ENCODE data around the gene MGAT5. TPM values are rescaled to one million over a fixed set of nuclear protein-coding genes. Genes with fewer than 3 reads are reported as not detected.
"Not testable (repeated sequence)": the region's sequence is repeated elsewhere in the genome, so short reads cannot be mapped to it uniquely, and the experiment has no call there.

Gene MGAT5
- total RNA-seq, 1 donor from 2014 or later = 151 TPM

DNA sequence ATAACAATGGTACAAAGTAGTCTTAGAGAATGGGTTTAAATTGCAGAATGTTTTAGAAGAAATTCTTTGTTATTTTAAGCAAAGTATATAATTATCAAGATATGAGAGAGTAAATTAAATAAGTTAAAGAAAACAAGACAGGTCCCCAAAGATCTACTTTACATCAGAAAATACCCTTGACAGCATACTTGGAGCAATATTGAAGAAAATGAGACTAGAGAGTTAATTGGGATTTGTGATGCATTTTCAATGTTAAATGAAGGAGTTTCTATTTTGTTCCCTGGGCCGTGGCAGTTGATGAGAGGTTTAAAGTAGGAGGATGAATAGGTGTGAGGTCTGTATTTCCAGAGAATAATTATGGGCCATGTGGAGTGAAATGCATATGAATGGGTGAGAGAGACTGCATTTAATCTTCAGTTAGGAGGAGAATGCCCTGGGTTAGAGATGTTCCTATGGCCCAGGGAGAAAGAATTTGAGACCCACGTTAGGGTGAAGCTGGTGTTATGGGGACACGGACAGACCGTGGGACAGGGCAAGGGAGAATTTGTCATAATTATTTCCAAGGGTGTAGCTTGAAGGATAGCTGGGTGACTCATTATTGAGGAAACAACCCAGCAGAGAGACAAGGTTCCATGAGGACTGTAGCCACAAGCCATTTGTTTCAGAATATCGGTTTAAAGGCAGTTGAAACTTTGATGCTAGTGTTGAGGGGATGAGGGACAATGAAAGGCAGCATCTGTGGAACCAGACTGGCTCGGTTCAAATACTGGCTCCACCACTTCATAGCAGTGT, 22.7 kb downstream of the MGAT5 start:
- DNase-seq (ENCODE audit: low spot score) = no peak

- DNase-seq (ENCODE audit: low spot score) = no peak
Observed at GRCh38 chr2:134277223-134277622, 23.4 kb downstream of the MGAT5 start.

DNA sequence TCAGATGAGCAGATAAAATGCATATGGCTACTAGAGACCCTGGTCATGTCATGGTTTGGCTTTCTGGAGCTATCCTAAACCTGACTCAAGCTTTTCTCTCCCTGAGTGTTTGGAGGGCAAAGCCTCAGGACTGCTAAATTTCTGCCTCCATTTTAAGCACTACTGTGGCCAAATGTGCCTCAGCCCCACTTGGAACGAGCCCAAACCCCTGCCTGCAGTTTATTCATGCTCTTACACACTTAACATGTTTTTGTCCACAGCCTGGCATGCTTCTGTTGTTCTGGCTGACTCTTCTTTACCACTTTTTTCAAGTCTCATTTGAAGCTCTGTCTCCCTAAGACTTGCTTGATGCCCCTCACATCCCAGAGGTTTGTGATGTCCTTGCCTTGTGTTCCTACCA, 24.7 kb downstream of the MGAT5 start:
- no peak for DNase-seq (ENCODE audit: low spot score)

DNA sequence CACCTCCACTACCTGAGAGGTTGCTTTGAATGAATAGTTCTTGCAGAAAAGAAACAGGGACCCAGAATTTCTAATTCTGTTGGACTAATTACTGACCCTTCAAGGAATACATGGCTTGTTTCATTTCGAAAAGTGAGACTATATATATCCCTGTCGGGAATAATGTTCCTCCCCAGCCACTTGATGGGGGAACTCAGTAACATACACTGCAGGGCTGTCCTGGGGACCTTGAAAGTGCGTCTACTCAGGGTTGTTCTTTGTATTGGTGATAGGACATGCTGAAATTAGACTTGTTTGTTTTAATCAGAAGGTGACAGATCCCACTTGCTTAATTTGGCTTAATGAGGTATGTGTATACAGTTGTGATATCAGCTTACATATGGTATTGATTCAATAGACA, 25.5 kb downstream of the MGAT5 start:
- no peak for DNase-seq (ENCODE audit: low spot score)

DNA sequence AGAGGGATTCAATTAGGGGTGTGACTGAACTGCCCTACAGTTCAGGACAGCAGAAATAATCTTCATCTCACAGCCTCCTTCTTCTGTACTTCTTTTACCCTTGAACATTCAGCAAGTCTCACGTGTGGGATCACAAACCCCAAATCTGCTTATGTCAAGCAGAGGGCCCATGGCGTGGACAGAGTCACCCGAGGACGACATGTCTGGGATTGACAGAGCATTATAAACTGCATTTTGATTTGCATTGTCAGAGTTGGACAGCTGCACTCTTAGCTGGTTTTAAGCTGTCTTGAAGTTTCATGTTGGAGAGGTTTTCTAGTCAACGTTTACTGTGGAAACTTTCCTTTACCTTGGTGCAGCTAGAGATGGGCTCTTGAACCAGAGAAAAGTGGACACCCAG, 26.4 kb downstream of the MGAT5 start:
- DNase-seq (ENCODE audit: low spot score) = no peak

DNA sequence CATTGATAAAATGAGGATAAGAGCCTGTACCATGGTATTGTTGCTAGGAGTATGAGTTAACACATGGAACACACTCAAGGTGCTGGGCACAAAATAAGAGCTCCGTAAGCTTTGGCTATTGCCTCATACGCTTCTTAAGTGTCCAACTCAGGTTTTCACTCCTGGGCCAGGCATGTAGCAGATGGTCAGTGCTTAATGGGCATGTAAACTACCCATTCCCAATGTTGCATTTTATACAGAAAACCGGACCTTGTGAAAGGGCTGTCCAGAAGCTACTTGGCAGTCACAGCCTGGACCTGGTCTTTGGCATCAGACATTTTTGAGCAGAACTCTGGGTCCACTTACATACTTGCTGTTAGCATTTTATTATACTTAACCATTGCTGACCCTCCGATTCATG, 26.9 kb downstream of the MGAT5 start:
- DNase-seq (ENCODE audit: low spot score) = no peak

- no peak for DNase-seq (ENCODE audit: low spot score)
Observed at GRCh38 chr2:134281815-134282419, 28.0 kb downstream of the MGAT5 start.

- no peak for DNase-seq (ENCODE audit: low spot score)
Observed at GRCh38 chr2:134282629-134283400, 28.9 kb downstream of the MGAT5 start.

DNA sequence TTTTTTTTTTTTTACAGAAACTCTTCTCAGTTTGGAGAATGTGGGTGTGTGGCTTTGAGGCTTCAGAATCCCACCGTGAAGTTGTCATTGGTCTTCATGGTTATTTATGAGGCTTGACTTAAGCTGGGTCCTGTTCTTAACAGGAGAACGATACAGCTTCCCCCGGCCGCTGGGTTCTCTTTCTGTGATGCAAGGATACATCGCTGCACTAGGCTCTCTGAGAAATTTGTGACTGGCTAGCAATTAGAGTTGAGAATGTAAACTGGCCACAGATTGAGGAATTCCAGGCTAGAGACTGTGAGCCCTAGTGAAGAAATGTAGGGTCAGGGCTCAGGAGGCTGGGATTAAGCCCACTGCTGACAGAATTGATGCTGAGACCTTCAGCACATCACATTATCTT, 29.8 kb downstream of the MGAT5 start:
- DNase-seq (ENCODE audit: low spot score) = no peak

- no peak for DNase-seq (ENCODE audit: low spot score)
Observed at GRCh38 chr2:134284119-134284670, 30.3 kb downstream of the MGAT5 start.

GRCh38 chr2:134287323-134287722, 33.5 kb downstream of the MGAT5 start:
- no peak for DNase-seq (ENCODE audit: low spot score)

GRCh38 chr2:134288814-134289213, 34.9 kb downstream of the MGAT5 start:
- no peak for DNase-seq (ENCODE audit: low spot score)

GRCh38 chr2:134289225-134289624, 35.4 kb downstream of the MGAT5 start:
- no peak for DNase-seq (ENCODE audit: low spot score)

DNA sequence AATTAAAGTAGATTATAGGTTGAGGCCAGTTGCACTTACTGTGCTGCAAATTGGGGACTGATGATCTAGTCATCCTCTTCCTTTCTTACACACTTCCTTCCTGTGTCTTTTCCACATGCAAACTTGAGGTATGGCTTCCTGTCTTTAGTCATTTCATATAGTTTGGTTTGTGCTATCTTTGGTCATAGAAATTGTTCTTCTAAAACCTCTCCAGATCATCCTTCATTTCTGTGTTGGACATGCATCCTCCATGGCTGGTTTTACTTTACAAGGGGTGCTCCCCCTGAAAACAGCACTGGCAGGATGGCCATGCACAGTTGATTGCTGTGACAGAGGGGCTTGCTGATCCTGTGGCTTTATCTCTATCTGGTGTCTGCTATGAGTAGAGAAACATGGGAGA, 36.5 kb downstream of the MGAT5 start:
- DNase-seq (ENCODE audit: low spot score) = peak; percentile 25

DNA sequence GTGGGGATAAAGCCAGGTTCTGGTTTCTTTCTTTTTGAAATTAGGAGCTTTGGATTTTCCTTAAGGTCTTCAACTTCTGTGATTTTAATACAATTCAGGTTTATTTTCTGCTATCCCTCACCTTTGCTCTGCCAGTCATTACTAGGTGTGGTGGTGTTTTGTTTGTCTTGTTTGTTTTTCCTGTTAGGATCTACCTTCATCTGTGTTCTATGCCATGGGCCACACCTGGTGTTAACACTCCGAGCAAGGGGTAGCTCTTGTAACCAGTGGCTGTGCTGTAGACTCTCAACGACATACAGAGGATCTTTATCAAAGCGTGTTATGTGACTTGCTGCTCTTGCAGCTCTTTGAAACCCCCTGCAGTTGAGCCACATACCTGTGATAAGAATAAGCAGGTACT, 38.6 kb downstream of the MGAT5 start:
- no peak for DNase-seq (ENCODE audit: low spot score)

- DNase-seq (ENCODE audit: low spot score) = no peak
Observed at GRCh38 chr2:134293719-134294537, 40.1 kb downstream of the MGAT5 start.

DNA sequence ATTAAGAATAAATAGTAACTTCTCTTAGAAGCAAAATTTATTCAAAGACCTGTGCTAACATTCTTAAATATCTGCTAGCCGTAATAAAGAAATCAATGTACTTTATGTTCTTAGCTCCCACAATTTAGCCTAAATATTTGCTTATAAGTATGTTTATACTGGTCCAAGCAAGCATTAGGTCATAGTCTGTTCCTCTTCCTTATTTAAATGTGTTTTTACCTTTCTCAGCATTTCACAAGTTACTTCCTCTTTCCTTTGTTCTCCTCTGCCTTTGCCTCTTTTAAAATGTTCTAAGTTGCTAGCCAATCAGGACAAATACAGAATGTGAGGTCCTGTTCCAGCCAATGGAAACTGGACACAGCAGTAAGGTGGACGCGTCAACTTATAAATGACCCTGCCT, 40.7 kb downstream of the MGAT5 start:
- DNase-seq (ENCODE audit: low spot score) = not testable (repeated sequence)

DNA sequence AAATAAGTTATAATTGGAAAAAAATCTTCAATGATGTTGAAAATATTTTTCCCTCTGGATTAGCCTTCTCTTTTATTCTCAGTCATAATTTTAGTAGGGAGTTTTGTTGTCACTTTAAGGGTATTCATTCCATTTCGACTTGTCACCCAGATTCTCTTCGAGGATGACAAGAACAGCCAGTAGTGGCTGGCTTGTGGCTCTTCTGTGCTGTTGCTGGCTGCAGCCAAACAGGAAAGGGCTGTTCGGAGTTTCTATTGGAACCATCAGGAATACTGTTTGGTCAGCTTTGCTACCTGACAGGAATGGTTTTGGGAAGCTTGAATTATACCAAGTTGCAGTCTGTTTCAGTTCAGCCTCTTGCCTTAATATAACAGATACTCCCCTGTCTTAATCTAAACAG, 41.6 kb downstream of the MGAT5 start:
- no peak for DNase-seq (ENCODE audit: low spot score)

GRCh38 chr2:134296301-134296700, 42.4 kb downstream of the MGAT5 start:
- no peak for DNase-seq (ENCODE audit: low spot score)

DNA sequence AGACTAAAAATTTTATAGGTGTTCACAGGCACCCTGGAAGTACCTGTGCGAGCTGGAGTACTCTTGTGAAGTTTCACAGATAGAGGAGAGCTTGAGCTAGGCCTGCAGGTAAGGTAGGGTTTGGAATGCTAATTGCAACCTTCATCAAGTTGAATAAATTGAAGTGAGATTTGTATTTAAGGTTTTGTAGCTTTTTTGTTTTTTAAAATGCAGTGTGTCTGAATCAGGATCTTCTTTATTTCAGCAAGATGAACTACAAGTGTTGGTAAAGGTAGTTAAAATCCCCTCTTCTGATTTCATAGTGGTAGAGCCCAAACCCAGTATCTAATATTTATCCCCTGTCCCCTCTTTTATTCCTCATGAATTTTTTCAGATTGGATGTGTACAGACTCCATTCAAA, 45.5 kb downstream of the MGAT5 start:
- no peak for DNase-seq (ENCODE audit: low spot score)

- no peak for DNase-seq (ENCODE audit: low spot score)
Observed at GRCh38 chr2:134300585-134300984, 46.7 kb downstream of the MGAT5 start.

Measured in umbilical cord (tissue), 2 donors.